HG02884 (cell line): ENCODE measurements around the gene PUS1.
"Not testable (repeated sequence)": the region's sequence is repeated elsewhere in the genome, so short reads cannot be mapped to it uniquely, and the experiment has no call there.

Experiments used
- ATAC-seq: cut with Tn5 transposase; IDR thresholded peaks from one replicate; pipeline ENCODE4 v1.9.1; 2021; ENCODE audit warnings: mild to moderate bottlenecking, moderate library complexity; ENCODE audit not compliant: unreplicated experiment

The PUS1 gene

GRCh38 chr12:131959116-131959515, 30.0 kb downstream of the PUS1 start:
- no peak for ATAC-seq

GRCh38 chr12:131959641-131960589, 30.8 kb downstream of the PUS1 start:
- no peak for ATAC-seq

GRCh38 chr12:131960590-131961325, 31.7 kb downstream of the PUS1 start:
- not testable (repeated sequence) for ATAC-seq

GRCh38 chr12:131961328-131961727, 32.3 kb downstream of the PUS1 start:
- not testable (repeated sequence) for ATAC-seq

DNA sequence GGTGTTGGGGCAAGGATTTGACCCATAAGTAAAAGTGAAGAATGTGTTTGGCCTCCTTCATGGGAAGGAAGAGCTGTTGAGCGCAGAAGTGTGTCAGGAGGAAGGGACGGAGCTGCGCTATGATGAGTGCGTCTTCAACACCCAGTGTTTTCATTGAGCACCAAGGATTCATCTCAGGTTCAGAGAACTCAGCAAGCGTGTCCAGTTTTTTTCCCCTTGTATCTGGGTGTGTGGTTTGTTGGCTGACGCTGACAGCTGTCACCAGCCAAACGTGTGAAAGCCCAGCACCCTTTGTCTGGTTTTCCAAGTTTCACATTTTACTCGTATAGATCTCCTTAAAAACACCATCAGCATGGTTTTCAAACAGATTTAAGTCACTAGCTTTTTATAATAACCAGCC, 33.0 kb downstream of the PUS1 start:
- no peak for ATAC-seq

GRCh38 chr12:131963381-131963780, 34.3 kb downstream of the PUS1 start:
- no peak for ATAC-seq

DNA sequence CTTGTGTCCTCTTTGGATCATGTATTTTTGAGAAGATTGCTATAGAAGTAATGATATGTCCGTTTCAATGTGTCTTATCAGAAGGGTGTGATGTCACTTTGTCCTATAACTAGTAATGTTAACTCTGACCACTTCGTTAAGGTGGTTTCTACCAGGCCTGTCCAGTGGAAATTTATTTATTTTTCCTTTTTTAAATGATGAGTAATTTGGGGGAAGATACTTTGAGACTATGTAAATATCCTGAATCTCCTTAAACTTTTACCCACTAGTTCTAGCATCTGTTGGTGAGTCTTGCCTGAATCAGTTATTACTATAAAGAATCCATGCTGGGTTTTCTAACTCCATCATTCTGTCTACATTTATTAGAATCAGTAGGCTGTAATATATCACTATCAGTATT, 36.0 kb downstream of the PUS1 start:
- no peak for ATAC-seq

DNA sequence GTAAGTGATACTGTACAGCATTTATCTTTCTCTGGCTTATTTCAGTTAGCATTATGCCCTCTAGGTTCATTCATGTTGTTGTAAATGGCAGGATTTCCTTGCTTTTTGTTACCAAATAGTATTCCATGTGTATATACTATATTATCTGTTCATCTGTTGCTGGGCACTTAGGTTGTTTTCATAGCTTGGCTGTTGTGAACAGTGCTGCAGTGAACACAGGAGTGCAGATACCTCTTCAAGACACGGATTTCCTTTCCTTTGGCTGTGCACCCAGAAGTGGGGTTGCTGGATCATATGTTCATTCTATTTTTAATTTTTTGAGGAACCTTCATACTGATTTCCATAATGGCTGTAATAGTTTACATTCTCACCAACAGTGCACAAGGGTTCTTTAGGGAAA, 42.1 kb downstream of the PUS1 start:
- no peak for ATAC-seq

- no peak for ATAC-seq
These were observed 46.2 kb downstream of the PUS1 start for GRCh38 chr12:131975228-131975627.

GRCh38 chr12:131979606-131980005, 50.5 kb downstream of the PUS1 start:
- ATAC-seq = no peak

GRCh38 chr12:131980263-131980662, 51.2 kb downstream of the PUS1 start:
- no peak for ATAC-seq

DNA sequence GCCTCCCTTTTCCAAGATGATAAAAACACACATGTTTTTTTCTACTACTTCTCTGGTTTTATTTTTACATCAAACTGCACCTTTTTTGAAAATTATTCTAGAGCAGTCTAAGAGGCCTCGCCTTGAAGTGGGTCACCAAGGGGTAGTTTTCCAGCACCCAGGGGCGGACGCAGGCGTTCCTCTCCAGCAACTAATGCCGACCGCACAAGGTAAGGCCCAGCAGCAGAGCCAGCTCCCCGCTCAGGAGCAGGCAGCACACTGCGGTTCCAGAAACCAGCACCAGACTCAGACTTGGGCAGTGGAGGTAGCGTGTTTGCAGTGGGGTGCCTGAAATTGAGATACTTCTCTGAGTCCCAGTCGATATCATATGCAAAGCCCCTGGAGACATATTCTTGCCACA, 52.3 kb downstream of the PUS1 start:
- no peak for ATAC-seq

- ATAC-seq = no peak
These were observed 53.0 kb downstream of the PUS1 start for GRCh38 chr12:131982041-131982440.

DNA sequence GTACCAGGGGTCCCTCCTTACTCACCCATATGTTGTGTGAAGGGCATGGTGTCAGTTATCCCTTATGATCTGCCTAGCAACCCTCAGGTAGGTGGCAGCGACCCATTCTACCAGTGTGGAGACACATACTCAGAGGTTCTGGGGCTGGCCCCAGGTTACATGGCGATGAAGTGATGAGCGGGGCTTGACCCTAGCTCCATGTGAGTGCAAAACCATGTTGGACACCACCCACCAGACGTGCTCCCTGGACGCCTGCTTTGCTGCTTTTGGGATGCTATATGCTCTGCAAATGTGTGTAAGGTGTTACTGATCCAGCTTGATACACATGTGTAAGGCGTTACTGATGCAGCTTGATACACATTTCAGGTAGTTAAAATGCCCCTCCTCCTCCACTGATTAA, 54.0 kb downstream of the PUS1 start:
- no peak for ATAC-seq

- ATAC-seq = no peak
These were observed 54.5 kb downstream of the PUS1 start for GRCh38 chr12:131983554-131983953.

- no peak for ATAC-seq
These were observed 55.3 kb downstream of the PUS1 start for GRCh38 chr12:131984334-131984733.

DNA sequence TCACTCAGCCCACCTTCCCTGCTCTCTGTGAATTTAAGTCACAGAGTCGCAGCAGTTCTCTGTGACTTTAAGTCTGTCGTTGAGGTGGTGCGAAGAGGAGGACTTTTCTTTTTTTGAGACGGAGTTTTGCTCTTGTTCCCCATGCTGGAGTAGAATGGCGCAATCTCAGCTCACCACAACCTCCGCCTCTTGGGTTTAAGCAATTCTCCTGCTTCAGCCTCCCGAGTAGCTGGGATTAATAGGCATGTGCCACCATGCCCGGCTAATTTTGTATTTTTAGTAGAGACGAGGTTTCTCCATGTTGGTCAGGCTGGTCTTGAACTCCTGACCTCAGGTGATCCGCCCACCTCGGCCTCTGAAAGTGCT, 56.4 kb downstream of the PUS1 start:
- not testable (repeated sequence) for ATAC-seq

DNA sequence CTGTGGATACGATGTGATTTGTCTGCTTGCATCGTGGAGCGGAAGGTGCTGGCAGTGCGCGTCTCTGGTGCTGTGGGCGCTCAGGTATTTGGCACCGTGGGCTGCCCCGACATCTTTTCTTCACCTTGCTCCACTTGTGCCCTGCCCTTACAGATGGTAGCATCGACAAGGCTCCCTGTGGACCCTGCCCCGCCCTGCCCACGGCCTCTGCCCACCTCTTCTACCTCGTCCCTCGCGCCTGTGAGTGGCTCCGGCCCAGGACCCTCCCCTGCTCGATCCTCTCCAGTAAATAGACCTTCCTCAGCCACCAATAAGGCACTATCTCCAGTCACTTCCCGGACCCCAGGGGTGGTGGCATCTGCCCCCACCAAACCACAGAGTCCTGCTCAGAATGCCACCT, 57.3 kb downstream of the PUS1 start:
- no peak for ATAC-seq

DNA sequence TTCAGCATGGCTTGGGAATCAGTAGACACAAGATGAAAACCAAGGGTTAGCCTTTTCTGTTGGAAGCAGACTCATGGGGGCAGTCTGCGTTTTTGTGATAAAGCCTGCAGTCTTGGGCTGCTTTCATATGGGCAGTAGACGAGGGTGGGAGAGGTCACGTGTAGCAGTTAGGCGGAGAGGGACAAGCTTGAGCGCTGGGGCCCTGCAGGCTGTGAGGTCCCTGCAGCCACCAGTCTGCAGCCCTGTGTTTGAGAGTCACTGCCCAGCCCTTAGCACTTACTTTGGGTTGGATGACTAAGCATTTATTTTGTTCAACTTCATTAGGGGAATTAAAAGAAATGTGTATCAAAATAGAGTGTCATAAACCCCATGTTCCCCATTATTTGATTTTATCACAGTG, 57.8 kb downstream of the PUS1 start:
- no peak for ATAC-seq

- no peak for ATAC-seq
These were observed 58.5 kb downstream of the PUS1 start for GRCh38 chr12:131987552-131987951.

- ATAC-seq = no peak
These were observed 59.1 kb downstream of the PUS1 start for GRCh38 chr12:131988054-131988796.
